Motor neuron (in vitro differentiated cells): Measurements from ENCODE around the gene ERMARD. TPM values are rescaled to one million over a fixed set of nuclear protein-coding genes. Genes with fewer than 3 reads are reported as not detected.

Experiments used
- ATAC-seq, 8 experiments: fragments of 200-7000 bp; cut with Tn5 transposase; replicated peaks in 6 of 8; 2 replicates each; pipeline ENCODE4 v1.8.0; 2021; ENCODE audit warnings: mild to moderate bottlenecking in 8 of 8, moderate library complexity in 8 of 8
- H3K27ac ChIP-seq, 2 donors: fragments of 250-450 bp; sonication (Bioruptor Pico); 2 replicates each; pipeline ENCODE4 v1.9.0; 2021; ENCODE audit warnings: antibody characterized with exemption in 2 of 2, mild to moderate bottlenecking in 2 of 2, moderate library complexity in 1 of 2
- H3K4me1 ChIP-seq, 2 donors: fragments of 250-450 bp; sonication (Bioruptor Pico); replicated peaks in 1 of 2; 2 replicates each; pipeline ENCODE4 v1.6.1; 2021; ENCODE audit warnings: antibody characterized with exemption in 2 of 2, mild to moderate bottlenecking in 2 of 2, moderate library complexity in 1 of 2
- H3K4me3 ChIP-seq, 5 donors: fragments of 250-450 bp; sonication (Bioruptor Pico); 2 replicates each; pipeline ENCODE4 v1.9.0; 2021; ENCODE audit warnings: antibody characterized with exemption in 5 of 5, mild to moderate bottlenecking in 5 of 5, moderate library complexity in 4 of 5
- WGBS, 10 experiments: fragments of 450-650 bp; shearing (Covaris generic); methylation state at CpG; one replicate each; pipeline ENCODE4 v1.0.0; 2022; 5-methylcytosine and 5-hydroxymethylcytosine counted together
- in situ Hi-C, 9 experiments: fragments of 400-800 bp; cut with MboI; loops; one replicate each; pipeline ENCODE4 v1.15.0; 2021; ENCODE audit warnings: low sequenced_read_pairs in 9 of 9, low pct_unique_long_range_greater_than_20kb in 2 of 9; ENCODE audit not compliant: unreplicated experiment in 9 of 9
- total RNA-seq, 8 experiments: library from RNA; unstranded; fragments of 300-600 nt; gene quantifications; 2 replicates each; pipeline versions ENCODE4 v1.2.3 to v1.2.4, GENCODE V29; 2022

ERMARD gene
- total RNA-seq, 8 experiments from 2014 or later = 12.7 to 30.1 (median 16.6) TPM

GRCh38 chr6:169830876-169831275 lies 79.5 kb downstream of the ERMARD start:
- in situ Hi-C loops = loop anchor here in 3 of 9 experiments (25.0 kb wide), 2 partner anchors 456 to 481 kb away; partner anchors contain the start of genes DLL1 (in 2 of the 3) and FAM120B (in 1 of the 3)

More at GRCh38 chr6:169830876-169831275, 79.5 kb downstream of the ERMARD start:
- Histone ChIP-seq H3K27ac (no peak overlapping the region), H3K4me3 (no peak overlapping the region), H3K4me1 (peaks cover 4 to 5% of the 10 kb centered on the region in 2 donors)
- 34 to 63% (median 40%) methylated on average over 1 to 4 of the region's 12 CpGs; no CpG with 5 or more reads in 6 of the 10 experiments for WGBS, 10 experiments
- no peak for ATAC-seq

Other genes starting within 250 kb of the ERMARD start
- gene WDR27, start 49.6 kb upstream of the ERMARD start, total RNA-seq = 10 to 100 TPM; 21.7 to 66.0 (median 32.7) TPM
- gene C6orf120, start 49.5 kb upstream of the ERMARD start, total RNA-seq = 10 to 100 TPM; 16.7 to 51.1 (median 28.8) TPM
- 10 to 100 TPM; 11.8 to 53.2 (median 26.9) TPM for gene PHF10, start 27.1 kb upstream of the ERMARD start, total RNA-seq
- gene DYNLT2, start 50 bp upstream of the ERMARD start, total RNA-seq = 1 to 10 TPM; 2.3 to 4.6 (median 3.5) TPM